ENCODE results near the gene SLFN11.

Gene SLFN11

DNA sequence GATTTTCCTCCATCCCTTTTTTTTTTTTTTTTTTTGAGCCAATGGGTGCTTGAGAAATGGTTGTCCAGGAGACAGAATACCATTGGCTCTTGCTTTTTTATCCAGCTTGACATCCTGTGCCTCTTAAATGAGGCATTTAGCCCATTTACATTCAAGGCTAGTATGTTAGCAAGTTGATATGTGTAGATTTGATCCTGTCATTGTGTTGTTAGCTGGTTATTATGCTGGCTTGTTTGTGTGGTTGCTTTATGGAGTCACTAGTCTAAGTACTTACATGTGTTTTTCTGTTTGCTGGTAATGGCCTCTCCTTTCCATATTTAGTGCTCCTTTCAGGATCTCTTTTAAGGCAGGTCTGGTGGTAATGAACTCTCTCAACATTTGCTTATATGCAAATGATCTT is 14.1 kb upstream of the SLFN11 start:
- Histone ChIP-seq H3K27me3 (ENCODE audit: control insufficient read depth, insufficient read depth, low read length, poor library complexity, severe bottlenecking) (no peaks in the 10 kb centered on the region), H3K36me3 (ENCODE audit: control insufficient read depth, insufficient read depth, low read length) (no peaks in the 10 kb centered on the region), H3K4me1 (ENCODE audit: control insufficient read depth, insufficient read depth, low read length) (no peaks in the 10 kb centered on the region), H3K9me3 (ENCODE audit: control insufficient read depth, low read length) (no peaks in the 10 kb centered on the region), H3K27ac (ENCODE audit: insufficient read depth, low read depth, low read length, poor library complexity, severe bottlenecking) (no peak overlapping the region), H3K4me3 (ENCODE audit: insufficient read depth, low read depth, low read length) (no peak overlapping the region)

DNA sequence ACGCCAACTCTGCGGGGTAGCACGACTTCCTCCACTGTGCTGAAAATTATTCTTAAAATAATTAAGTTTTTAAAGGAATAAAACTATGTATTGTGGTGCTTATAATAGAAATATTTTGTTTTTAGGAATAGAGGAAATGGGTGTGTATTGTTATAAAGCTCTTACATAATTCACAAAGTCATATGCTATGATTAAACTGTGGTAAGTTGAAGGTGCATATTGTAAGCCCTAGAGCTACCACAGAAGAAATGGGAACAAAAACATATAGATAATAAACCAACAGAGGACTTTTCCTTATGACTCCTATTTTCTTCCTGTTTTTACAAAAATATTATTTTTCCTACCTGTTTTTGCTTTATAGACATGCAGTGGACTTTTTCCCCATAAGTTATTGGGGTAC is 4.3 kb upstream of the SLFN11 start:
- 92 to 96% methylated on average over 2 to 3 of the region's 3 CpGs for WGBS, 2 experiments

DNA sequence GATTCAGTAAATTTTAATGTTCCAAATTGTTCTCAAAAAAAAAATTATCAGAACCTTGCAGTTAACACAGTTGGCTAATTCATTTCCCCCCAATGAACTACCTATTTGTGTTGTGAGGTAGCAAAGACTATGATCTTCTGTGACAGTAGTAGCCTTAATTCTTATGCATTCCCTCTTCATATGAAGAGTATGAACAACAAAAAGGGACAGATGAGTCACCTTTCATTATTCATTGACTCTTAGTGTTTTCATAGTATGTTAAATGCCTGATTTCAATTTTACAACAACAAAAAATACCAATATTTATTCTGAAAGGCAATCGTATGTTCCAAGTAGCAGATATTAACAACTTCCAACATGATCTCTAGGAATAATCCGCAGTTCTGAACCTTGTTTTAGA is 3.6 kb upstream of the SLFN11 start:
- Histone ChIP-seq H3K27me3 (ENCODE audit: control insufficient read depth, insufficient read depth, low read length, poor library complexity, severe bottlenecking) (peaks cover 43% of the 10 kb centered on the region), H3K4me1 (ENCODE audit: control insufficient read depth, insufficient read depth, low read length) (no peaks in the 10 kb centered on the region)
- WGBS, 2 experiments: 90 to 94% methylated on average over 2 of the region's 2 CpGs

More for the DNA sequence above, 4.3 kb upstream of the SLFN11 start:
- peaks cover 37% of the 10 kb centered on the region for H3K27me3 ChIP-seq (ENCODE audit: control insufficient read depth, insufficient read depth, low read length, poor library complexity, severe bottlenecking)
- no peaks in the 10 kb centered on the region for H3K9me3 ChIP-seq (ENCODE audit: control insufficient read depth, low read length)
- H3K4me3 ChIP-seq (ENCODE audit: insufficient read depth, low read depth, low read length): no peak overlapping the region
- H3K36me3 ChIP-seq (ENCODE audit: control insufficient read depth, insufficient read depth, low read length): no peaks in the 10 kb centered on the region
- no peak overlapping the region for H3K27ac ChIP-seq (ENCODE audit: insufficient read depth, low read depth, low read length, poor library complexity, severe bottlenecking)
- no peaks in the 10 kb centered on the region for H3K4me1 ChIP-seq (ENCODE audit: control insufficient read depth, insufficient read depth, low read length)

DNA sequence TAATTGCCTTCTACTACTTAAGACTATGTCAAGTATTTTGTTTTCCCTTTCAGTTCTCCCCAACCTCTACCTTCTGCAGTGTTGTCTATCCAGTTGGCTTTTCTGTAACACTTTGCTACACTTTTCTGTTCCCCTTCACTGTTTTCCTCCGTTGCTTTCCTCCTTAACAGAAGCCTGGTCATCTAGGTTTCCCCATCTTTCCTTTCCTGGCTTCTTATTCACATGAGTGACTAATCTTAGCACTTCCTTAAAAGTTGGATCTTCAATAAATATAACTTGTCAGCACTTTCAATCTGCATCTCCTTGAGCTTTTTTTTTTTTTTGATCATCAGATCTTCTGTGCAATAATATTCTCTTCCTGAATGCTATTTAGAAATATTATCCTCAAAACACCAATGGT is 2.8 kb upstream of the SLFN11 start:
- Histone ChIP-seq H3K36me3 (ENCODE audit: control insufficient read depth, insufficient read depth, low read length) (no peaks in the 10 kb centered on the region), H3K4me1 (ENCODE audit: control insufficient read depth, insufficient read depth, low read length) (no peaks in the 10 kb centered on the region), H3K27me3 (ENCODE audit: control insufficient read depth, insufficient read depth, low read length, poor library complexity, severe bottlenecking) (peaks cover 51% of the 10 kb centered on the region), H3K4me3 (ENCODE audit: insufficient read depth, low read depth, low read length) (no peak overlapping the region), H3K9me3 (ENCODE audit: control insufficient read depth, low read length) (no peaks in the 10 kb centered on the region), H3K27ac (ENCODE audit: insufficient read depth, low read depth, low read length, poor library complexity, severe bottlenecking) (no peak overlapping the region)
- WGBS, 2 experiments: 60 to 65% methylated on average over 1 of the region's 1 CpG

More for the DNA sequence above, 3.6 kb upstream of the SLFN11 start:
- H3K27ac ChIP-seq (ENCODE audit: insufficient read depth, low read depth, low read length, poor library complexity, severe bottlenecking): no peak overlapping the region
- no peak overlapping the region for H3K4me3 ChIP-seq (ENCODE audit: insufficient read depth, low read depth, low read length)
- no peaks in the 10 kb centered on the region for H3K9me3 ChIP-seq (ENCODE audit: control insufficient read depth, low read length)
- H3K36me3 ChIP-seq (ENCODE audit: control insufficient read depth, insufficient read depth, low read length): no peaks in the 10 kb centered on the region

DNA sequence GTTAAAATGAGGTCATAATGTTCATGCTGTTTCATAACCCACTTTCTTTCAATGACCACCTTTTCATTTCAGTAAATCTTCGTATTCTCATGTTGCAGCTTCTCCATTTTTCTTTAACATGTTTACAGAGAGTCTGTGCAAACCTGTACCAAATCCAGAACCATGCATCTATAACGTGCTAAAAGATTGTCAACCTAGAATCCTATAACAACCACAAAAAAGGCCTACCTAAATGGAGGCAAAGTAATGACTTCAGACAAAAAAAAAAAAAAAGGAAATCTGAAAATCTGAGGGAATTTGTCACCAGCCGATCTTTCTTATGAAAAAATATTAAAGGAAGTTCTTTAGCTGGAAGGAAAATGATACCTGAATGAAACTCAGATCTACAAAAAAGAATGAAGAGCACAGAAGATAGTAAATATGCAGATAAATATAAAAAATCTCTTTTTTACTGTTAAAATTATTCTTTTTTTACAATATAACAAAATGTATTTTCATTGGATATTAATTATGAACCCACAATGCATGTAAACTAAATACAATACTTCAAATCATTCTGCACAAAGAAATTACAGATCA is 1.4 kb upstream of the SLFN11 start:
- Histone ChIP-seq H3K27me3 (ENCODE audit: control insufficient read depth, insufficient read depth, low read length, poor library complexity, severe bottlenecking) (peaks cover 56% of the 10 kb centered on the region), H3K4me3 (ENCODE audit: insufficient read depth, low read depth, low read length) (no peak overlapping the region), H3K36me3 (ENCODE audit: control insufficient read depth, insufficient read depth, low read length) (no peaks in the 10 kb centered on the region), H3K4me1 (ENCODE audit: control insufficient read depth, insufficient read depth, low read length) (no peaks in the 10 kb centered on the region), H3K27ac (ENCODE audit: insufficient read depth, low read depth, low read length, poor library complexity, severe bottlenecking) (no peak overlapping the region), H3K9me3 (ENCODE audit: control insufficient read depth, low read length) (no peaks in the 10 kb centered on the region)
- WGBS, 2 experiments: 91 to 92% methylated on average over 2 to 3 of the region's 3 CpGs

DNA sequence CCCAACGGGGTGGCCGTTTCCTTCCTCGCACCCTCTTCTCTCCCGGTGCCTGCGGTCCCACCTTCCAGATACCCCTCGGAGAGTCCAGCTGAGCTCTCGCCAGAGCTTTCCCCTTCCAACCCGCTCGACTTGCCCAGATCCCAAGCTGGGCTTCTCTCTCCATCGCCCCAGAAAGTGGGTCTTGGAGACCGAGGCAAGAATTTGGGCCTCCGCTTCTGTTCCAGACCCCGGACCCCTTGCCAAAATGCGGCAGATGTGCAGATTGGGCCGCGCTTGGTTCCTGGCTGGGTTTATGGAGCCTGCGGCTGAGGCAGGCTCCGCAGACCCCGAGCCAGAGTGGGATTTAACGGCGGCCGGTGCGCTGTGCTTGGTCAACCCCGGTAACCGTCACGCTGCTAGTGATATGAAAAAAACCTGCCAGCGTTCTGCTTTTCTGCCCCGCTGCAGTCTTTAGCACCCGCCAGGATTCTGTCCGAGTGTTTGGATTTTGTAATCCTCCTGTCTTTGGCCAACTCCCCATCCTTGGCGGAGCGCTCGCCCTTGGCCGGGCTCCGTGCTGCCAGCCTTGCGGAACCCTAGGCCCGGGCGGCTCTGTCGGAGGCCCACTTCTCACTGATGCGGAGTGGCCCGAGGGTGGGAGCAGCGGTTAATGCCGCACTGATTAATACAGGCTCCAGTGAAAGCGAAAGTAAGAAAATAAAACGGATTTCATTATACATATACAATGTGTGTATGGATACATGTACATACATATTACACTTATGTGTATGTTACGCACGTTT is 754 bp upstream of the SLFN11 start:
- 6 to 11% methylated on average over 43 to 47 of the region's 47 CpGs for WGBS, 2 experiments
- Histone ChIP-seq H3K9me3 (ENCODE audit: control insufficient read depth, low read length) (no peaks in the 10 kb centered on the region), H3K36me3 (ENCODE audit: control insufficient read depth, insufficient read depth, low read length) (no peaks in the 10 kb centered on the region), H3K4me1 (ENCODE audit: control insufficient read depth, insufficient read depth, low read length) (no peaks in the 10 kb centered on the region), H3K4me3 (ENCODE audit: insufficient read depth, low read depth, low read length) (peak overlapping the region; percentile 27), H3K27ac (ENCODE audit: insufficient read depth, low read depth, low read length, poor library complexity, severe bottlenecking) (no peak overlapping the region), H3K27me3 (ENCODE audit: control insufficient read depth, insufficient read depth, low read length, poor library complexity, severe bottlenecking) (peaks cover 56% of the 10 kb centered on the region)

DNA sequence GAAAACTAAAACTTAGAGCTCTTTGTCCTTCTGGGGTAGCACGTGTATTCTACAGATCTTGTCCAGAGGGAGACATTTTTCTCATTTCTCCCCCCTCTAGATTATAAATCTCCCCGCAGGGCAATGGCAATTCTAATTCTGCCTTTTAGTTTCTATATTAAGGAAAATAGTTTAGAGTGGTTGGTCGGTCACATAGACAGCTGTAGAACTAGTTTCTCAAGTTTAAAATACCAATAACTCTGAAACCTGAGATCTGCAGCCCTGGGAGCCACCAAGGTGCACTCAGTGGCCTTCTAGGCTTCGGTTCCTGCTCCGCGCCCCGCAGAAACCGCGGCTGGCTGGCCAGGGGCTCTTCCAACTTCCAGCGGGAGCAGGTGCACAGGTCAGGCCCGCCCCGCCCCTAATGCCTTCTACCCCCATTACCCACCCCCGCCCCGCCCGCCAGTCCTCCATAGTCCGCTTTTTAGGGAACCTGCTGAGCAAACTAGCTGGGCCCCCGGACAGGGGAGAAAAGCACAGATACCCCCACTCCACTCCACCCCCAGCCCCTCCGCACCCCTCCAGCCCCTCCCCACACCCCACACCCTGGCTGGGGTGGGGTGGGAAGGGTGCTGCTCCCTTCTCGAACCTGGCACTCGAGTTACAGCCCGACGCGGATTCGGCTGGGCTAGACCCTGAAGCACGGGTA is 431 bp downstream of the SLFN11 start:
- H3K27ac ChIP-seq (ENCODE audit: insufficient read depth, low read depth, low read length, poor library complexity, severe bottlenecking): no peak overlapping the region
- no peaks in the 10 kb centered on the region for H3K9me3 ChIP-seq (ENCODE audit: control insufficient read depth, low read length)
- 7 to 8% methylated on average over 16 to 21 of the region's 25 CpGs for WGBS, 2 experiments
- peaks cover 56% of the 10 kb centered on the region for H3K27me3 ChIP-seq (ENCODE audit: control insufficient read depth, insufficient read depth, low read length, poor library complexity, severe bottlenecking)
- no peaks in the 10 kb centered on the region for H3K36me3 ChIP-seq (ENCODE audit: control insufficient read depth, insufficient read depth, low read length)
- H3K4me1 ChIP-seq (ENCODE audit: control insufficient read depth, insufficient read depth, low read length): no peaks in the 10 kb centered on the region
- peak overlapping the region; percentile 27 for H3K4me3 ChIP-seq (ENCODE audit: insufficient read depth, low read depth, low read length)

DNA sequence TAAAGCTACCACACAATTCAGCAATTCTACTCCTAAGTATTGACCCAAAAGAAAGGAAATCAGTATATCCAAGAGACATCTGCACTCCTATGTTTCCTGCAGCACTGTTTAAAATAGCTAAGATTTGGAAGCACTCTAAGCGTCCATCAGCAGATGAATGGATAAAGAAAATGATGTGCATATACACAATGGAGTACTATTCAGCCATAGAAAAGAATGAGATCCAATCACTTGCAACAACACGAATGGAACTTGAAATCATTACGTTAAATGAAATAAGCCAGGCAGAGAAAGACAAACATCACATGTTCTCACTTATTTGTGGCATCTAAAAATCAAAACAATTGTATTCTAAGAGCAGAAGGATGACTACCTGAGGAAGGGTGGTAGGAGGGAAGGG is 1.5 kb downstream of the SLFN11 start:
- Histone ChIP-seq H3K4me1 (ENCODE audit: control insufficient read depth, insufficient read depth, low read length) (no peaks in the 10 kb centered on the region), H3K27ac (ENCODE audit: insufficient read depth, low read depth, low read length, poor library complexity, severe bottlenecking) (no peak overlapping the region), H3K27me3 (ENCODE audit: control insufficient read depth, insufficient read depth, low read length, poor library complexity, severe bottlenecking) (peaks cover 56% of the 10 kb centered on the region), H3K36me3 (ENCODE audit: control insufficient read depth, insufficient read depth, low read length) (no peaks in the 10 kb centered on the region), H3K9me3 (ENCODE audit: control insufficient read depth, low read length) (no peaks in the 10 kb centered on the region), H3K4me3 (ENCODE audit: insufficient read depth, low read depth, low read length) (no peak overlapping the region)
- 89 to 91% methylated on average over 3 of the region's 3 CpGs for WGBS, 2 experiments

DNA sequence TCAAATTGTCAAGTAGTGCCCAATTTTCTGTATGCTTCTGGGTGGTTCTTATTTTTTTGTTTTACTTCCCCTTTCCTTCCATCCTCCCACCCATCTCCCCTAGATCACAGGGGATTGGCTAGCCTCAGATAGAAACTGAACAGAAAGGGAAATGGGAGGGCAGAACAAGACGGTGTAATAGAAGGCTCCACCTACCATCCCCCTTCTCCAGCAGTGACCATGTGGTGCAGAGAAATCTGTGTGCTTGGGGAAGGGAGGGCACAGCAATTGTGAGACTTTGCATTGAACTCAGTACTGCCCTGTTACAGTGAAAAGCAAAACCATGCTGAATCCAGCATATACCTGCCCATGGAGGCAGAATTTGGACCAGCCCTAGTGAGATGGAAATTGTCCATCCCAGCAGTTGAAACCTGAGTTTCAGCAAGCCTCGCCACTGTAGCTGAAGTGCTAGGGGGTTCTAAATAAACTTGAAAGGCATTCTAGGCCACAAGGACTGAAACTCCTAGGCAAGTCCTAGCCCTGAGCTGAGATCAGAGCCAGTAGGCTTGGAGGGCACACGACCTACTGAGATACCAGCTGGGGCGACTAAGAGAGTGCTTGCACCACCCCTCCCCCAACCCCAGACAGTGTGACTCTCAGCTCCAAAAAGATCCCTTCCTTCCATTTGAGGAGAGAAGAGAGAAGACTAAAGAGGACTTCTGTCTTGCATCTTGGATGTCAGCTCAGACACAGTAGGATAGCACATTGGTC is 5.2 kb downstream of the SLFN11 start:
- 70% methylated on average over 4 of the region's 4 CpGs for WGBS, 2 experiments
- Histone ChIP-seq H3K27me3 (ENCODE audit: control insufficient read depth, insufficient read depth, low read length, poor library complexity, severe bottlenecking) (peaks cover 25% of the 10 kb centered on the region), H3K36me3 (ENCODE audit: control insufficient read depth, insufficient read depth, low read length) (no peaks in the 10 kb centered on the region)

DNA sequence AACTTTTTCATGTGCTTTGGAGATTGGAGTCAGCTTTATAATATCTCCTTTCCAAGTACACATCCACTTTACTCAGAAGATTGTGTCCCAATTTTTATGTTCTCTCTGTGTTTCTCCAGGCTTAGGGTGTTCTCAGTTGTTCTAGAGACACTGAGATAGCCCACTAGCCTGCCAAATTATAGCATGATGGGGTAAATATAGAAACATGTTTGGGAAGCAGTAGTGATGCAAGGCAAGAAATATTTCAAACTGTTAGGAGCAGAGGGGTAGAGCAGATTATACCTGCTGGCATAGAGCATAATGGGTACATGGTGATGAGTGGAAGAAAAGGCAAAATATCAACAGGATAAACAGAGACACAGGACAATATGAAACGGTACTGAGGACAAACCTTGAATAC is 12.4 kb downstream of the SLFN11 start:
- Histone ChIP-seq H3K4me3 (ENCODE audit: insufficient read depth, low read depth, low read length) (no peak overlapping the region), H3K27me3 (ENCODE audit: control insufficient read depth, insufficient read depth, low read length, poor library complexity, severe bottlenecking) (no peaks in the 10 kb centered on the region), H3K36me3 (ENCODE audit: control insufficient read depth, insufficient read depth, low read length) (no peaks in the 10 kb centered on the region), H3K4me1 (ENCODE audit: control insufficient read depth, insufficient read depth, low read length) (no peaks in the 10 kb centered on the region), H3K9me3 (ENCODE audit: control insufficient read depth, low read length) (no peaks in the 10 kb centered on the region), H3K27ac (ENCODE audit: insufficient read depth, low read depth, low read length, poor library complexity, severe bottlenecking) (no peak overlapping the region)
- WGBS, 2 experiments: 69 to 86% methylated on average over 1 of the region's 1 CpG

More for the DNA sequence above, 5.2 kb downstream of the SLFN11 start:
- H3K27ac ChIP-seq (ENCODE audit: insufficient read depth, low read depth, low read length, poor library complexity, severe bottlenecking): no peak overlapping the region
- H3K4me3 ChIP-seq (ENCODE audit: insufficient read depth, low read depth, low read length): no peak overlapping the region
- no peaks in the 10 kb centered on the region for H3K9me3 ChIP-seq (ENCODE audit: control insufficient read depth, low read length)
- no peaks in the 10 kb centered on the region for H3K4me1 ChIP-seq (ENCODE audit: control insufficient read depth, insufficient read depth, low read length)

Data from ectodermal cell (in vitro differentiated cells).